ELR (cell line): ENCODE results near the gene STAB2.

ENCODE experiments used
- DNase-seq: peaks from one replicate; pipeline ENCODE4 v3.0.0-alpha.2; 2015; ENCODE audit warnings: low read depth

Gene STAB2

DNA sequence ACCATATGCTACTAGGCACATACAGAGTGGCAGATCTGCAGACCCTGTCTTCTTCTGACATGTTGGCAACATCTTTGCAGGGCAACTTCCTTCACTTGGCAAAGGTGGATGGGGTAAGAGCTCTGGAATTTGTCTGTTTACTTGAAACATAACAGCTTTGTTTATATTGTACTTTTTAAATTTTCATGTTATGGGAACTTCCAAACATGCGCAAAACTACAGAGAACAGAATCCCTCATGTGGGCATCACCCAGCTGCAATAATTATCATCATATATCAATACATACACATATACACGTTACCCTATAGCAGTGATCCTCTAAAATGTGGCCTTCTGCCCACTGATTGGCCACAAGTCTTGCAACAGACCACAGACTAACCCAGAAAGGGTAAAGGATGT, 103.4 kb downstream of the STAB2 start:
- DNase-seq = no peak

DNA sequence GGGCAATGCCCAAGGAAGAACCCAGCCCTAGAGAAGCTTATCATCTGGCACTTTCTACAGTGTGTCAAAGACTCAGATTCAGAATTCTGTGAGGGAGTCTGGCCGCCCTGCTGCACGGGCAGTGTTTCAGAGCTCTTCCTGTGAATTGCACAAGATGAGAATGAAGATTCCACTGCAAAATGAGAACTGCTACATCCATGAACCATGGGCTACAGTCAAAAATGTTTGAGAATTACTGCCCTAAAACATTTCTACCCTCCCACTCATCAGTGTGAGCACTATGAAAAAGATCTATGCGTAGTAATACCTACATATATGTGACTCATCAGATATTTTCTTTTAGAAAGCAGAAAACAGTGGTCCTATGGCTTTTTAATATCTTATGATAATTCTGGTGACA, 104.0 kb downstream of the STAB2 start:
- no peak for DNase-seq

DNA sequence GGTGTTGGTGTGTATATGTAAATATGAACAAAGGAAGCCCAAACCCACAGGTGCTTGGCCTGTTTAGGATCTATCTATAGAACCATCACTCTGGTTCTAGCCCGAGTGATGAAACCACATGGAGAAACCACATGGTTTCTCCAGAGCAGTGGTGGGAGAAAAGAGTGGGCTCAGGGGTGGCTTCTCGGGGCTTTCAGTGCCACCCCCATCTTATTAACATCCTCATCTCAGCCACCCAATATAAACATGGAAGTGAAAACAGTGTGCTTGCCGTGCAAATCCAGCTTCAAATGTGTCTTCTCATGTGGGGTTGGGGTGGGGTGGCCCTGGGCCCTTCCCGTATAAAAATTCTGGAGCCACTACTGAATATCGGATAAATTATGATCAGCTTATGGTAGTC, 109.0 kb downstream of the STAB2 start:
- DNase-seq = no peak

DNA sequence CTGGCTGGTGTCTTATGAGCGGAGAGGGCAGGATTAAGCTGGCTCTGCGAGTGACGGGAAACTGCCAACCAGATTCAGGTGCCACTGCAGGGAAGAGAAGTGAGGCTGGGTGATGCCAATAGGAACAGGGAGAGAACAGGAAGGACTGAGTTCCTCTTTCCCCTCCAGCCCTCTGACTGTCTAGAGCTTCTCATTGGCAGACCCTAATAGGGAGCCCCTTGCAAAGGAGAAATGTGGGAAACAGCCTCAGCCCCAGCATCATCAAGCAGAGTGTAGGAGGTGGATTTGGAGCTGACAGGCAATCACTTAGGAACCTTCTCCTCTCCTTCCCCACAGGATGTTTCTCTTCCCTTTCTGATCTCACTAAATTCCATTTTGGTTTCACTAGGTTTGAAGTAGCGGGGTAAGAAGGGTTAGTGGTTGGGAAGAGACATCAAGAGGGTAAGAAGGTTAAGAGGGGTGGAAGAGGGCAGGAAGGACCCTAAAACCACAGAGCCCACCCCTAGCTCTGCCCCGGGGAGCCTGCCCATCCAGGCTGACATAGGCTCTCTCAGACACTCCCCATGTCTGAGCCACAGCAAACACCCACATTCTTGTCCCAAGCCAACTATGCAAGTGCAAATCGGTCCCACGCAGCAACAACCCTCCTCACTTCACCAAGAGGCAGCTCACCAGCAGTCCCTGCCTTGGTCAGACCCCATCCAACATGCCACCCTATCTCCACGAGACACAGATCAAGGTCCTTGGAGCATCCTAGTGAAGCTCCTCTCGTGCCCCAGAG, 111.1 kb downstream of the STAB2 start:
- no peak for DNase-seq

DNA sequence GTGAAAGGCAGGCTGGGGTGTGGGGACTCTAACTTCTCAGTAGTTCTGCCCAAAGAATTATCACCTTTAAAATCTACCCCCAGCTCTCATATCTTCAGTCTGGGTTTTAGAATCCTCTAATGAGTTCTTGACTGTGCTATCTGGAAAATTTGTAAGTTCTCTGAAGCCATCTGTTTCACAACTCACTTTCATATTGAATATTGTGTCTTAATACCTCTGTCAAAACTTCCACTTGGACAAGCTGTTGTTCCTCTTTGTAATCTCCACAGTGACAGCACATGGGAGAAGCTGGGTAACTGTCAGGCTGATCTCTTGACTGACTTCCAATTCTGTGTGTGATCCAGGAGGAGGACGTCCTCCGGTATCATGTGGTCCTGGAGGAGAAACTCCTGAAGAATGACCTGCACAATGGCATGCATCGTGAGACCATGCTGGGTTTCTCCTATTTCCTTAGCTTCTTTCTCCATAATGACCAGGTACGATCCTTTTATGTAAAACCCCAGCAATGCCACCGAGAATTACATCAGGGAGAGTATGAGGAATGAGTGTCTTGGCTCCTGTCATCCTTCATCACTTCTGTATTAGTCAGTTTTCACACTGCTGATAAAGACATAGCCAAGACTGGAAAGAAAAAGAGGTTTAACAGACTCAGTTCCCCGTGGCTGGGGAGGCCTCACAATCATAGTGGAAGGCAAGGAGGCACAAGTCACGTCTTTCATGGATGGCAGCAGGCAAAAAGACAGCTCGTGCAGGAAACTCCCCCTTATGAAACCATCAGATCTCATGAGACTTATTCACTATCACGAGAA, 111.9 kb downstream of the STAB2 start:
- no peak for DNase-seq

DNA sequence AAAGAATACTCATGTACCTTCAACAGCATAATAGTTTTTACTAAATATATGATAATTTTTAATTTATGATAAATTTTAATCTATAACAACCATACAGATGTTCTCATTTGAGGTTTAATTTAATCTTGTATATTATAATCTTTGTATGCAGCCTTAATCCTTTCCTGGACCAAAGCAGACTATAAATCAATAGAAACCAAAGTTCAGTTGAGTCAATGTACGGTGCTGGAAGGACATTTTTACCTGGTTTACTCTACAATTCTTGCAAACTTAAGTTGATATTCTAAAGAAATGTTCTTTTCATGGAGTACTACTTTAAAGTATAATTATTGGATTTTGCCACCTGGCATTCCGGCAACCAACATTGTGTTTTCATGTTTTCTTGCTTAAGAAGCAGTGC, 118.0 kb downstream of the STAB2 start:
- DNase-seq = no peak

DNA sequence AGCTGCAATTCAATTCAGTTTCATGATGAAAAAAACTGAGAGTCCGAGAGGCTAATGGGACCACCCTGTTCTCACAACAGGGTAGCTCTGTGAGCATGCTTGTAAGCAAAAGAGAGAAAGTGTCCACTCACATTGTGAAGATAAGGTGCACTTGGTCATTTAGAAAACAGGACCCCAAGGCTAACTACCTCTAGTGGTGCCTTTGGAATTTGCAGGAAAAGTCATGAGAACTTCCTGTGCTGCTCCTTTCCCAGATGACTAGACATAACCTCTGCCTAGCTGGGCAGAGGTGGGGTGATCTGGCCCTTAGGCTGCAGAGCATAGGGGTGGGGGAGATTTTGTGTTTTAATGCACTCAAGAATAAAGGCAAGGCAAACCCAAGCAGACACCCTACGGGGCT, 118.9 kb downstream of the STAB2 start:
- DNase-seq = peak; percentile 19

DNA sequence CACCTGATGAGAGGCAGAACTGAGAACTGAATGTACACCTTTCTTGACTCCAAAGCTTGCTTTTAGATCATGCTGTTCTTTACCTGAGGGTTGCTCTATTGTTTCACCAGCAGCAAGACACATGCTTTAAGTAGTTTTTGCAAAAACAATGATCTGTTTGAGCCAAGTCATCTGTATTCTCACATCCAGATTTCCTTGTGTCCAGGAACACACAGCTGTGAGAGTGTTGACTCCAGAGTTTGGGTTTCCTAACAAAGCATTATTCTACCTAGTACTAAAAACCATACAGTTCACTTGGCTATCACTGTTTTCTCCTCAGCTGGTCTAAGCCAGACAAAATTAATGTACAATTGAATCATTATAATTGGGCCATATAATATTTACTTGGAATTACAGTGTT, 120.4 kb downstream of the STAB2 start:
- DNase-seq = no peak

DNA sequence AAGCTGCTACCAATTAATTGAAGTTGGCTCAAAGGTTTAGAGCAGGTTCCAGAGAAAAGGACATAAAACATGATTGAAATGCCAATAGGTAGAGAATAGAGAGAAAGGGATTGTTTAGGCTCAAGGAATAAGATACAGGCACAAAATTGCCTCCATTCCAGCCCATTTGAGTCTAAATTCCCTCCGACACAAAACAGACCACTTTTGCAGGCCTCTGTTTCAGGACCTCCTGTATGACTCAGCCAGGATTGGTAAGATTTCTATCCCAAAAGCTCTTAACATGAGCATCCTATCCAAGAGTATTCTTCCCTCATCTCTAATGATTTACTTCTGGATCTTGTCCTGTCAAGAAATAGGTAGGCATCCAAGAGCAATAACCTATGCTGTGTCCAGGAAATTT, 123.5 kb downstream of the STAB2 start:
- DNase-seq = no peak

DNA sequence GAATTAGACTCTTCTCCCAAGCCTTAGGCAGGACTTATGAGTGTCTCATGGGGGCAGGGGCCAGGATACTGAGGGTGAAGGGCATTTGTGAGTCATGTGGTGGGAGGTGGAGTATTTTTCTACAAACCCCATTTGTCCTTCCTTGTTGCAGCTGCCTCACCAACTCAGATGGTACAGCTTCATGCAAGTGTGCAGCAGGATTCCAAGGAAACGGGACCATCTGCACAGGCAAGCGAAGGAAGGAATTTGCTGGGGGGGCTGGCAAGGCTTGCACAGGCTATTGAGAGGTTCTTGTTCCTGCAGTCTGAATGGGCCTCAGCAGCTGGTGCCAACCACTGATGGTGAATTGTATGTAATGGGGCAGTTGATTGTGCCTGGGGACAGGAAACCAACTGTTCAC, 125.1 kb downstream of the STAB2 start:
- no peak for DNase-seq

DNA sequence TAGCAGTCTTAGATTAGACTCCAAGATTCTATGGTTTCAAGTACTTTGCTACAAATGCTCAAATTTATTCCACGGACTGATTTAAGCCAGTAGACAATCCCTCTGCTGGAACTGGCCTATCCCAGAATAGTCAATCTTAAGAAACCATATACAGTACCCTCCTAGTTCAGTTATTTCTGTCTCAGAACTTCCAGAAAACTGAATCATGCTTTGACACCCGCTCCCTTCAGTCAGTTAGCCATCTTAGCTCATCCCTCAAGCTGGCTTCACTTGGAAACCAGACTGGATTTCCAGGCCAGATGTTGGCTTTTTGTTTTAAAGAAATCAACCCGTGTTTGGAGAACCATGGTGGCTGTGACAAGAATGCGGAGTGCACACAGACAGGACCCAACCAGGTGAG, 128.4 kb downstream of the STAB2 start:
- no peak for DNase-seq

DNA sequence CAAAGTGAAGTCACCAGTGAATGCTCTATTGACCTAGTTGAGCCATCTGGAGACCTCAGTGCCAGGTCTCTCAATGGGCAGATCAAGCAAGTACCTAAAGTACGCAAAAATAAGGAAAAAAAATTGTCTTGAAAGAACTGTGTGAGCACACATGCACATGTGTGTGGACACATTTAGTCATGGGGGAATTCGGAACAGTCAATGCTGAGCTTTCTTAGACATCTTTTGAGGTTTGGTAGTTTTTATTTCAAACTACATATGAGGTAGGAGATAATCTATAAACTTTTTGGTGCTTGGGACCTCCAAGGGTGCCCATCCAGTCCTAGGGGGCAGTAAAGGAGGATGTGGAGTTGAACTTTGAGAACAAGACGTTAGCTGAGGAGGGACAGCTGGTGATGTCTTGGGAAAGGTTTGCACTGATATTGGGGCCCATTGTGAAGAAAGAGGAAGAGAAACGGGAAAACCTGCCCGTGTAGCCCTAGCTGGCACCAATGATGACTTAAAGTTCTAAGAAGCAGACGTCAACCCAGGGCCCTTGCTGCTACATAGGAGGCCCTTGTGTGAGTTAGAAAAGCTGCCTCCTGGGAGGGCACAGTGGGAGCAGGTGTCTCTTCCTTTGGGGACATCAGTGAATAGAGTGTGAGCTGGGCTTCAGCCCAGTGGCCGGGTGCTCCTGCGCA, 129.6 kb downstream of the STAB2 start:
- DNase-seq = no peak

DNA sequence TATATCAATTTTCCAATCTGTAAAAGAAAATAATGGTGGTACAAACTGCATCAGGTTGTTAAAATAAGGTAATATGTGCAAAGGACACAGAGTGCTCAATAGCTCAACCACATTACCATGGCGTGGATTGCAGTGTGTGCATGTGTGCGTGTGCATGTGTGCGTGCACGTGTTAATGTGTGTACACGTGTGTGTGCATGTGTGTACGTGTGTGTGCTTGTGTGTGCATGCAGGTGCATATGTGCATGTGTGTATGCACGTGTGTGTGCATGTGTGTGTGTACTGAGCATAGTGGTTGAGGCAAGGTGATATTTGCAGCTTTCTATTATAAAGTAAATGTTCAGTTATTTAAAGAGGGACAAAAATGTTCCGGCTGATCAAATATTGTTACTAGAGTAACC, 138.3 kb downstream of the STAB2 start:
- no peak for DNase-seq

DNA sequence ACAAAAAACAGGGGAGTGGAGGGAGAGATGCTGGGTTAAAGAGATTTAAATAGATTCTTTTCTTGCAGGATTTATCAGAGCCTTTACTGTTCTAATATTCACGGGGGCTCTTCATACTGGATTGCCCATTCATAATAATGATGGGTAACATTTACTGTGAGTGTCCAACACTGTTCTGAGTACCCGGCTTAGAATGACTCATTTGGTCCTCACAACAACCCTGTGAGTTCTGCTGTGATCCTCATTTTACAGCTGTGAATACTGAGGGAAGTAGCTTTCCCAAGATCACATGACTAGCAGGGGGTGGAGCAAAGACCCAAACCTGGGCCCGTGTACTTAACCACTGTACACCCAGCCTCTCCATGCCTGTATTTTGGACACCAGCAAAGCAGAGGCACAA, 140.6 kb downstream of the STAB2 start:
- DNase-seq = peak; percentile 10

DNA sequence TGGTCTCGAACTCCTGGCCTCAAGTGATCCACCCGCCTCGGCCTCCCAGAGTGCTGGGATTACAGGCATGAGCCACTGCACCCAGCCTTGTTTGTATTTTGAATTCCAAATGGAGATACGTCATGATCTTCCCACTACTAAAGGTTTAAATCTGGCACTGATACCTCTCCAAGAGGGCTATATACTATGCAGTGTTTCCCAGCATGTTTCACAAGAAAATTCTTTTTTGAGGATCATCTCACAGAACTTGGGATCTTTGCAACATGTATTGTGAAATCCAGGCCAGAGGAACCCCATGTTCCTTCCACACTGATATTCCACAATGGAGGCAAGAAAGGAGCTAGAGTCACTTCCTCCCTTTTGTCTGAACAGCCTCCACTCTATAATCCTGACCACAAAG, 141.2 kb downstream of the STAB2 start:
- no peak for DNase-seq

DNA sequence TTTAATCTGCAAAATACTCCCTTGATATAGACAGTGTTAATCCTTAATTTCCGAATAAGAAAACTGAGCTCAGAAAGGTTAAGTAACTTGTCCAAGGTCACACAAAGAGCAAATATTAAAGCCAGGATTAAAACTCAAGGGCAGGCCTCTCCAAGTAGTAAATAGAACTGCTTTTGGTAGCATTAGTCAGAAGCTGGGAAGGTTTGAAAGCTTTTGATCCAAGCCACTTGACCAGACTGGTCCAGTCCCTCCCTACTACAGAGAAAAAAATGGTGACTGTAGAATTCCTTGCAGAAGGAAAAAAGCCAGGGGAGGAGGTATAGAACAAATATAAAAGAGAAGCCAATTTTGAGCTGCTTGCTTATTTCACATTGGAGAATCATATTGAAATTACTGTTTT, 142.4 kb downstream of the STAB2 start:
- DNase-seq = no peak

DNA sequence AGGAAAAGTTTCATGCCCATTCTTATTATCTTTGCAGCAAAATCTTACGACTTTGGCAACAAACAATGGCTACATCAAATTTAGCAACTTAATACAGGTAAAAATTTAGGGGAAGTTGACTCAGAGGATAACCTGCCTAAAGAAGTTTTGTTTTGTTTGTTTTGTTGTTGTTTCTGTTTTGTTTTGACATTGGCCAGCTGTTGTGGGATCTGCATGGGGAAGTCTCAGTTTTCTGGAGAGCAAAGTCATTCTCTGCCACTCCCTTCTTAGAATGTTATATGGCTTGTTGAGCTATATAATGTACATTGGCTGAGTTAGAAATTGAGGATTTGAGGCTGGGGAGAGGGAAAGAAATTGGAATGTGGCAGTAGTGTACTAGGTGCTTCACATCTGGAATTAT, 144.5 kb downstream of the STAB2 start:
- DNase-seq = no peak

DNA sequence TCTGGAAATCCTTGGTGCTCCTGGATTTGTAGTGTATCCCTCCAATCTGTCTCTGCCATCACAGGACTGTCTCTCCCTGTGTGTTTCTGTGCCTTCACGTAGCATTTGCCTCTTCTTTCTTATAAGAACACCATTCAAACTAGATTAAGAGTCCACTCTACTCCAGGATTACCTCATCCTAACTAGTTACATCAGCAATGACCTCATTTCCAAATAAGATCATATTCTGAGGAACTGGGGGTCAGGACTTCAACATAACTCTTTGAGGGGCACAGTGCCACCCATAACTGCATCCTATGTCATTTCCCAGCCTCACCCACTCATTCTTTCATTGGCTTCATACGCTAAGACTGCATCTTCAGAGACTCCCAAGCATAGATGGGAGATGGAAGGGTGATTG, 147.8 kb downstream of the STAB2 start:
- no peak for DNase-seq

DNA sequence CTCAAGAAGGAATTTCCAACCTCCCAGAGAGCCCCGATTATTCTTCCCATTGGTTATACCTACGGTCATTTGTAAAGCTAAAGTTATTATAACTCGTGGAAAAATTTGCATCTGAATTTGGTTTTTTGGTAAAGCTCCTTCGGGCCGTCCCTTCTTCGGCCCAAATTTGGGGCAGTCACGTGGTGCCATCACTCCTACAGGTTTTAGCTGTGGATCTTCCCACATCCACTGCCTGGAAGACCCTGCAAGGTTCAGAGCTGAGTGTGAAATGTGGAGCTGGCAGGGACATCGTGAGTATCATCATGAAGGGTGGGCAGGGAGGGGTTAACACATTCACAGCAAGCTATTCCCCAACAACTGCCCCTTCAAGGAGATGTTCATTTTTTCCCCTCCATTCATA, 148.2 kb downstream of the STAB2 start:
- no peak for DNase-seq

DNA sequence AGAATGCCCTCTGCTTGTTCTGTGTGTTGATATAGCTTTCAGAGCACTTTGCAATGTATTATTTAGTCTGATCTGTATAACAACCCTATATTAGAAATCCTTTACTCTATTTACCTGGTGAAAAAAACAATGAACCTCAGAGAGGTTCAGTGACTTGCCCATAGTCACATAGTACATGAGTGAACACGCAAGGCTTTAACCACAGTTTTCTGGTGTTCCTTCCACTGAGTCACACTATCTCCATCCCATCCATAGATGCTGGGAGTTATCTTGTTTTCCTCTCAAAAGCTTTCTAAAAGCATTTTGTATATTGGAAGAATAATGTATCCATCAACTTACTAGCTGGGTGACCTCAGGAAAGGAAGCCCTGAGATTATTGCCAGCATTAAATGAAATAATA, 149.5 kb downstream of the STAB2 start:
- DNase-seq = no peak

DNA sequence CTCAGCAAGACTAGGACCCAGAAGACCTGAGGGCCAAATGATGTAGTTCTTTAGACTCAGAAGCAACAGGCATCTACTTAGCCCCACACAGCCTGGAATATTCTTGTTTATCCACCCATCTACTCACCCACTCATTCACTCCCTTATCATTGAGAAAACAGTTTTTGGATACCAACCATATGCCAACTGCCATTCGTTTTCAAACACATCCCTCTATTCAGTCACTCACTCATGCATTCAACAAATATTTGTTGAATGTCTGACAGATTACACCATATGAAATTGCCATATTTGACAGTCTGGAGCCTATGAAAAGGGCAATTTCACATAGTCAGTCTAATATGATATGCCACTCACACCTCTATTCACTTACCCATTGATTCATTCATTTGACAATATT, 150.8 kb downstream of the STAB2 start:
- DNase-seq = no peak

DNA sequence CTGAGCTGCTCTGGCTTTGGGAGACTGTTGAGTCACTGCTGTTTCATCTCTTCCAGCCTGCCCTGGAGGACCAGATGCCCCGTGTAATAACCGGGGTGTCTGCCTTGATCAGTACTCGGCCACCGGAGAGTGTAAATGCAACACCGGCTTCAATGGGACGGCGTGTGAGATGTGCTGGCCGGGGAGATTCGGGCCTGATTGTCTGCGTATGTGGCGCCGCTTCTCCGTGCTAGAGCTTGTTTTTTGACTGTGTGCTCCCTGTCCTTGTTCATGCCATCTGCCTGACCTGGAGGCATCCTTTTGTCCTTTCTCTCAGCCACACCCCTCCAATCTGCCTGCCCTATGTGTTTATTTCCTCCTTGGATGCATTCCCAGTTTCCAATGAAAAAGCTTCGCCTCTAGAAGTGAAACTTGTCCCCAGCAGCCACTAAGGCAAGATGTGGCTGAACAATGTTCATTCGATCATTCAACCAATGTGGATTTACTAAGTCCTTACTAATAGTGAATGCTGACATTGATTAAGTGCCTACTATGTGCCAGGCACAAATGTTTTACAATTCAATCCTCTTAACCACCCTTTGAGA, 155.4 kb downstream of the STAB2 start:
- DNase-seq = peak; percentile 32

DNA sequence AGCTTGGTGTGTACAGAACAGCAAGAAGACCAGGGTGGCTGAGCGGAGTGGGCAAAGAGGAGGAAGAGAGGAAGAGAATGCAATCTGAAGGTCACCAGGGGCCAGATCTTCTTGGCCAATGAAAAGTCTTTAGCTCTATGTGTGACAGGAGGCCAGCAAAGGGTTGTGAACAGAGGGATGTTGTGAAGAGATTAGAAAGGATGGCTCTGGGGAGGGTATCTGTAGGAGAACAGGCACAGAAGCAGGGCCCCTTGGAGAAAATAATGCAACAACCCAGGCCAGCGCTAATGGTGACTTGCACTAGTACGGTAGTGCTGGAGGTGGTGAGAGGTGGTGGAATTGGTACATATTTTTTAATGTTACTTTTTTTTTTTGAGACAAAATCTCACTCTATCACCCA, 156.7 kb downstream of the STAB2 start:
- DNase-seq = no peak
